GM19240 (cell line): ENCODE measurements around the gene ARMC7.

Source experiments
- DNase-seq: peaks from one replicate; pipeline ENCODE4 v3.0.0; 2011; ENCODE audit warnings: low spot score; ENCODE audit not compliant: insufficient read length

The ARMC7 gene

DNA sequence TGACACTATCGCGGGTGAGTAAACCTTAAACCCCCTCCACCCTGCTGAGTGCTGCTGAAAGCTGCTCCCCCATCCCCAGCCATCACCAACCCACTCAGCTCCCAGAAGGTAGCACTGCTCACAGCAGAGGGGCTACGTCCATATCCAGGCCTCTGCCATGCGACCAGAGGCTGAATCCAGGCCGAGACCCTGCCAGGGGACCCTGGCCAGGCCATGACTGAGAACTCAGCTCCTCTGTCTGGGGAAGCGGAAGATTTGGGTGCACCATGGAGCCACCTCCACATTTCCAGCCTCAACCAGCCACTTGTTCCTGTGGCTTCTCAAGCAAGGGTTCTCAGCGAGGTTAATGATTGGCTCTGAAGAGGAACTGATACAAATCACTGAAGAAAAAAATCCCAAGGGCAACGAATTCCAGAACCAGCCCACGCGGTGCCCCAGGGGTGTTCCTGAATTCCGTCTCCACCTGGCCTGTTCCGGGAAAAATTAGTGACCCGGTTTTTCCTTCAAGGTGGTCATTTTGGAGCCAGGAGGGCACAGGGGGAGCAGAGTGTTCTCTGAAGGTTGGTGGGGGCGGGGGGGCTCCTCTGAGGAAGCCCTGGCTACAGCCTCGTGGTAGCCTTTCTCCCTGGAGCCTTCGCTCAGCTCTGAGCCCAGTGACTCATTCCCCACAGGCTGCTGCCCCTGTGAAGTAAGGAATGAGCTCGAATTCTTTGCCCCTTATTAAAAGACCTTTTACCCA, 31.3 kb upstream of the ARMC7 start:
- no peak for DNase-seq

DNA sequence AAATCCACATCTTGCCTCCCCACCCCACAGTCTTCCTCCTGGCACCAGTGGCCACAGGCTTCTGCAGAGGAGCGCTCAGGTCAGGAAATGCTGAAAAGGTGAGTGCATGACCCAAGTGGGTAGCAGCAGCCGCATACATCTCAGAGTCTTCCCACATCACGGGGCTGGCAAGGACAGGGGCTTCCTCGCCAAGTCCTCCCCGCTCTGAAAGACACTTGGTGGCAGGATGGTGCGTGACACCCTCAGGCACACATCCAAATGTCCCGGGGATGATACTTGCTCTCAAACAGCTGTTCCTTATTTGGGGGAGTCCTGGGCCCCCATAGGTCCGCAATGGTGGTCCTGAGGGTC, 30.8 kb upstream of the ARMC7 start:
- no peak for DNase-seq

- DNase-seq: no peak
Observed at GRCh38 chr17:75081611-75082540, 27.9 kb upstream of the ARMC7 start.

DNA sequence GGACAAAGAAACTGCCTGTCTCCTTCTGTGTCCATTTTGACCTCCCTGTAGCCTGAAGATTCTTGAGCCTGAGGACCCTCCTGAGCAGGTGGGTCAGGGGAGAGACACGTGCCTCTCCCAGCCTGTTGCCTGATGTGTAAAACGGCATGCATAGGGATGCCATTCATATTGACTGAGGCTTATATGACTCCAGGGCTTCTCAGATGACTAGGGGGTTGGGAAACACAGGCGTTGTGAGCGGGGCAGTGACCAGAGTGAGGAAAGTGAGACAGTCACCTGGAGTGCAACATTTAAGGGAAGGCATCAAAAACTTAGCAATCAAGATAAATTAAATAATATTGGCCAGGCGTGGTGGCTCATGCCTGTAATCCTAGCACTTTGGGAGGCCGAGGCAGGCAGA, 27.1 kb upstream of the ARMC7 start:
- DNase-seq: no peak

DNA sequence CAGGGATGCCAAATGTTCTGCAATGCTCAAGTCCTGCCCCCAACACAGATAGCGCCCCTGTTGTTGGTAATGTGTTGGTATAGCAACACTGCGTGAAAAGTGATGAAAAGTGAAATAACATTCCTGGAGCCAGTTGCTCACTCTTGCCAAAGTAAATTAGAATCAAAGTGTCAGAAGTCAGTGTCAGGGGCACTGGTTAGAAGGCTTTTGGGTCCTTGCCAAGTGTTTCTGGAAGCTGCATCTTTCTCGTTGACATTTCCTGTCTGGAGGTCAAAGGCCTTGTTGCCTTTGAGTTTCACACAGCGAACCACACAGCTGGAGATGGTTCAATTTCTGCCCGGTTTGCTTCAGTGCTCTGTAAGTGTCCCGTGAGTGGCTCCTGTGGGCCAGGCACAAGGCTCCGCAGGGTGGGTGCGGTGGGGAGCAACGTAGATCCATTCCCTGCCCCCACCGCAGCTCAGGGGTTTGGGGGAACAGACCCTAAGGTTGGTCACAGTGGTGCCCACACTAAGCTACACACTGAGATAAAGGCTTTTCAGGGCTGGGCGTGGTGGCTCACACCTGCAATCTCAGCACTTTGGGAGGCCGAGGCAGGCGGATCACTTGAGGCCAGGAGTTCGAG, 25.6 kb upstream of the ARMC7 start:
- DNase-seq: no peak

- DNase-seq: no peak
Observed at GRCh38 chr17:75086496-75087181, 23.1 kb upstream of the ARMC7 start.

DNA sequence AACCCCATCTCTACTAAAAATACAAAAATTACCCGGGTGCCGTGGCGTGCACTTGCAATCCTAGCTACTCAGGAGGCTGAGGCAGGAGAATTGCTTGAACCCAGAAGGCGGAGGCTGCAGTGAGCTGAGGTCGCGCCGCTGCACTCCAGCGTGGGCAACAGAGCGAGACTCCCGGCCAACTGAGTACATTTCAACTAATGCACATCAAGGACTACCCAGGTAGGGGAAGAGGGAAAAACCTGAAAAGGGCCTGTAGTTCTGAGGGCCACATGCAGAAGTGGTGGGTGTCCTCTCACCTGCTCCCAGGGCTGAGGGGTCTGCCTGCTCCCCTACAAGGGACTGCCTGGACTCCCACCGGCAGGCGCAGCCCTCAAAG, 22.6 kb upstream of the ARMC7 start:
- no peak for DNase-seq

DNA sequence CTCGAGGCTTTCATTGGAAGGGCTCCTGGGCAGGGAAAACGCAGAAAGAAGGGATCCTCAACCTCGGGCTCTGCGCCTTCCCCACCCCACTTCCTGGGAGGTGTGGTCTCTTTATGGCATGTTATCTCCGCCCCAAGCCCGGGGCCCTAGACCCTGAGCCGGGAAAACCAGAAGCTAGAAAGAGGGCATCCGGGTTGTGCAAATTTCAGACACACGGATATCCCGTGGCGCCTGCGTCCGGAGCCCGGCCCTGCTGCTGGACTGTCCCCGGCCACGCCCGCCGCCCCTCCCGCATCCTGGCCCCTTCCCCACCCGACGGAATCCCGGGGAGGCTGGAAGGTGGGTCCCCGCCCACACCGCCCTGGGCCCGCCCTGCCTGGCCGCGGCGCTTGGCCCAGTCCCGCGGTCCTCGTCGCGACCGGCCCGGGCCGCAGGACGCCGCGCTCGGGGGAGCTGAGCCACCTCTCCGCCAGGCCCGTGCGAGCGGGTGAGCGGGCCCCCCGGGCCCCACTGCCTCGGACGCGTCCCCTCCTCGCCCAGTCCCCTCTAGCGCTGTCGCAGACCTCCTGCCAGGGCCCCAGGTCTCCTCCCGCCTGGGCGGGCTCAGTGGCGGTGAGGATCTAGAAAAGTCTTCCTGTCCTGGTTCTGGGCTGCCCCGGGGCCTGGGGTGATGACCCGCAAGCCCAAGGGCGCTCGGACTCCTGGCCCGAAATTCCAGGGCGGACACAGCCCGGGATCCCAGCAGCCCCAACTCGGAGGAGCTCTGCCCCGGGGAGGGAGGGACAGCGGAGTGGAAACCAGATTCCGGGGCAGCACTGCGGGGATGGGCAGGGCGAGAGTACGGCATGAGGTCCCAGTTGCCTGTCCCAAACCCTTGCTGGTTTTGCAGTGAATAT, 22.0 kb upstream of the ARMC7 start, which contains the start of gene SLC16A5:
Gene SLC16A5, plus strand, starts transcription at position 397 of the 896 bp plus-strand sequence. CDS start 5,683 bp downstream, outside the sequence.
- no peak for DNase-seq

- no peak for DNase-seq
Observed at GRCh38 chr17:75088465-75089417, 21.0 kb upstream of the ARMC7 start.

GRCh38 chr17:75090871-75091854, 18.6 kb upstream of the ARMC7 start:
- no peak for DNase-seq

DNA sequence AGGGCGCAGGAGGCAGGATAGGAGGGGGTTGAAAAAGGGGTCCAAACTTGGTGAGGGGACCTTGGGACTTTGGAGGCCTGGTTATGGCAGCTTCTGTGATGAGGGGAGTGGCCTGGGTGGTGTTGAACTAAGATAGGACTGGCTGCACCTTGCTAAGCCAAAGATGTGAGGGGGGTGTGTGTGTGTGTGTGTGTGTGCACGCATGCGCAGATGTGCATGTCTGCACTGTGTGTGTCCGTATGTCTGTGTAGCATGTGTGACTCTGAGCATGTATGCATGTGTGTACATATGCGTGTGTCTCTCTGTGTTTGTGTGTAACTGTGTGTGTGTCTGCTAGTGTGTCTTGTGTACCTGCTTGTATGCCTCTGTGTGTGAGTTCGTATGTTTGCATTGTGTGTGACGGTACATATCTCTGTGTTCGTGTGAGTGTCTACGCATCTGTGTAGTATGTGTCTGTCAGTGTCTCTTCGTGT, 17.9 kb upstream of the ARMC7 start:
- DNase-seq: no peak

DNA sequence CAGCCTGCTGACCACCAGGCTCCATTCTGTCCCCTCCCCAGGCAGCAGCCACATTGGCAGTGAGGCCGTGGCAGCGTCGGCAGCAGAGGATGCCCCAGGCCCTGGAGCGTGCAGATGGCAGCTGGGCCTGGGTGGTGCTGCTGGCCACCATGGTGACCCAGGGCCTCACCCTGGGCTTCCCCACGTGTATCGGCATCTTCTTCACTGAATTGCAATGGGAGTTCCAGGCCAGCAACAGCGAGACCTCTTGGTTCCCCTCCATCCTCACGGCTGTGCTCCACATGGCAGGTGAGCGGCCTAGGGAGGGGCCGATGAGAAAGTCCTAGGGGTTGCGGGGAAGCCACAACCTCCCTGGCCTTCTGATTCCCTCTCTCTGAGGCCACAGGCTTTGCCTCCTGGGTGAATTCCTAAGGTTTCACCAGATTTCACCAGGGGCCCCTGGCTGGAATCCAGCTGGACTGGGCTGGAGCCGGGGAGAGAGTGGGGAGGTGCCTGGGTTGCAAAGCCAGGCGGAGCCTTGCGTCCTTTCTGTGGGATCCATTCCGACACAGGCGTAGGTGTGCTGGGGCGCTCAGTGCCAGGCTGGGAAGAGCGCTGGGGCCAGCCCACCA, 16.1 kb upstream of the ARMC7 start:
- DNase-seq: no peak

GRCh38 chr17:75094871-75095399, 14.8 kb upstream of the ARMC7 start:
- no peak for DNase-seq

GRCh38 chr17:75096082-75096625, 13.6 kb upstream of the ARMC7 start:
- DNase-seq: no peak

- DNase-seq: no peak
Observed at GRCh38 chr17:75097865-75098264, 11.9 kb upstream of the ARMC7 start.

DNA sequence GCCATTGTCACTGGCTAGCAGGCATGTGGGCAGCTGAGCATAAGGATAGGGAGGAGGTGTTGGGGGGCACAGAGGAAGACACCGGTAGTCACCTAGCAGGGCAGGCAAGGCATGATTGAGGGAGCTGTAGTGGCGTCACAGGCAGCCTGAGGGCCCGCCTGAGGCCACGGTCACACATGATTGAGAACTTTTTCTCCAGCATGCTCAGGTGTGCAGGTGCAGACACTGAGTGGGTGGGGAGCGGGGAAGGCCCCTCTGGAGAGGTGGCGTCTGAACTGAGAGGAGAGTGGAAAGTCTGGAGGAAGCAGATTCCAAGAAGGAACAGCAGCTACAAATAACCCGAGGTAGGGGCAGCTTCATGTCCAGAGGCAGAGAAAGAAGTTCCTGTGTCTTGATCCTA, 10.9 kb upstream of the ARMC7 start:
- DNase-seq: no peak
